ENCODE measurements around the gene CPN1. TPM values are rescaled to one million over a fixed set of nuclear protein-coding genes. Genes with fewer than 3 reads are reported as not detected.
A peak's percentile ranks its signal among the peaks of the same experiment; 100 is the strongest.

CPN1 gene
- total RNA-seq, 1 donor from 2014 or later, result not detected

- H3K4me1 Mint-ChIP-seq, result no peaks in the 10 kb centered on the region
Observed at GRCh38 chr10:100122780-100123179, 41.1 kb upstream of the CPN1 start.

GRCh38 chr10:100120550-100120949 lies 38.9 kb upstream of the CPN1 start:
- DNase-seq (ENCODE audit: low read depth, low spot score), result no peak
- Mint-ChIP-seq H3K9me3 (no peaks in the 10 kb centered on the region), H3K4me1 (no peaks in the 10 kb centered on the region), H3K27me3 (ENCODE audit: low read depth) (peaks cover 3% of the 10 kb centered on the region), H3K4me3 (no peak overlapping the region), H3K36me3 (ENCODE audit: low read depth) (no peaks in the 10 kb centered on the region), H3K27ac (ENCODE audit: unreplicated experiment) (no peak overlapping the region)
- TF ChIP-seq CTCF (conservative IDR thresholded peaks at IDR 0.05), result no peak

More at GRCh38 chr10:100122780-100123179, 41.1 kb upstream of the CPN1 start:
- Mint-ChIP-seq H3K27ac (ENCODE audit: unreplicated experiment) (no peak overlapping the region), H3K36me3 (ENCODE audit: low read depth) (no peaks in the 10 kb centered on the region), H3K27me3 (ENCODE audit: low read depth) (peaks cover 3% of the 10 kb centered on the region), H3K9me3 (no peaks in the 10 kb centered on the region), H3K4me3 (no peak overlapping the region)
- DNase-seq (ENCODE audit: low read depth, low spot score), result no peak
- TF ChIP-seq CTCF (conservative IDR thresholded peaks at IDR 0.05), result no peak

- H3K27ac Mint-ChIP-seq (ENCODE audit: unreplicated experiment), result no peak overlapping the region
- H3K9me3 Mint-ChIP-seq, result no peaks in the 10 kb centered on the region
- TF ChIP-seq CTCF (conservative IDR thresholded peaks at IDR 0.05), result no peak
Observed at GRCh38 chr10:100119726-100120125, 38.1 kb upstream of the CPN1 start.

GRCh38 chr10:100114976-100115770 lies 33.5 kb upstream of the CPN1 start:
- no peak overlapping the region for H3K27ac Mint-ChIP-seq (ENCODE audit: unreplicated experiment)
- DNase-seq (ENCODE audit: low read depth, low spot score), result no peak
- H3K4me3 Mint-ChIP-seq, result no peak overlapping the region

More at GRCh38 chr10:100119726-100120125, 38.1 kb upstream of the CPN1 start:
- H3K27me3 Mint-ChIP-seq (ENCODE audit: low read depth), result peaks cover 3% of the 10 kb centered on the region
- H3K4me3 Mint-ChIP-seq, result no peak overlapping the region
- DNase-seq (ENCODE audit: low read depth, low spot score), result no peak
- no peaks in the 10 kb centered on the region for H3K36me3 Mint-ChIP-seq (ENCODE audit: low read depth)
- H3K4me1 Mint-ChIP-seq, result no peaks in the 10 kb centered on the region

GRCh38 chr10:100114460-100114859 lies 32.8 kb upstream of the CPN1 start:
- Mint-ChIP-seq H3K36me3 (ENCODE audit: low read depth) (no peaks in the 10 kb centered on the region), H3K27me3 (ENCODE audit: low read depth) (no peaks in the 10 kb centered on the region), H3K4me1 (no peaks in the 10 kb centered on the region), H3K27ac (ENCODE audit: unreplicated experiment) (peak overlapping the region; percentile 15), H3K4me3 (no peak overlapping the region), H3K9me3 (no peaks in the 10 kb centered on the region)
- no peak for TF ChIP-seq CTCF (conservative IDR thresholded peaks at IDR 0.05)
- DNase-seq (ENCODE audit: low read depth, low spot score), result no peak

More at GRCh38 chr10:100114976-100115770, 33.5 kb upstream of the CPN1 start:
- Mint-ChIP-seq H3K36me3 (ENCODE audit: low read depth) (no peaks in the 10 kb centered on the region), H3K27me3 (ENCODE audit: low read depth) (no peaks in the 10 kb centered on the region), H3K9me3 (no peaks in the 10 kb centered on the region), H3K4me1 (no peaks in the 10 kb centered on the region)
- TF ChIP-seq CTCF (conservative IDR thresholded peaks at IDR 0.05), result no peak
